Lower leg skin (tissue), 4 donors: ENCODE data around the gene SRPK1. TPM values are rescaled to one million over a fixed set of nuclear protein-coding genes. Genes with fewer than 3 reads are reported as not detected.
A peak's percentile ranks its signal among the peaks of the same experiment; 100 is the strongest.

ENCODE experiments used
- DNase-seq, 2 donors: peaks; one replicate each; pipeline ENCODE4 v3.0.0-alpha.2; 2019; ENCODE audit warnings: low spot score in 2 of 2
- H3K4me3 ChIP-seq: fragments of 200-600 bp; sonication (generic); 2 replicates; pipeline ENCODE4 v1.5.1; 2017; ENCODE audit warnings: mild to moderate bottlenecking, low read depth; ENCODE audit not compliant: poor library complexity, severe bottlenecking
- POLR2A ChIP-seq, 2 donors: fragments of 450-650 bp; IDR thresholded peaks; one replicate each; pipeline ENCODE4 v1.6.1; 2016 to 2017; ENCODE audit warnings: antibody characterized with exemption in 2 of 2, mild to moderate bottlenecking in 1 of 2, moderate library complexity in 1 of 2
- WGBS, 2 donors: methylation state at CpG; one replicate each; pipeline ENCODE4 v1.1.5; 2018; 5-methylcytosine and 5-hydroxymethylcytosine counted together
- intact Hi-C: fragments of 100-400 bp; cut with DNase I; formaldehyde crosslinking; loops from one replicate; pipeline ENCODE4 v1.15.0; 2023; ENCODE audit warnings: low total_unique reads
- total RNA-seq, 4 donors: library from RNA; depleted of rRNA; stranded (reverse); fragments of >200 nt; gene quantifications; one replicate each; pipeline ENCODE4 v1.1.0, GENCODE V29; 2016
- TF ChIP-seq, protein P1 (sequence below), 3 donors: fragments of 450-650 bp; IDR thresholded peaks; one replicate each; pipeline ENCODE4 v1.5.1; 2016; ENCODE audit warnings: antibody characterized with exemption in 3 of 3, mild to moderate bottlenecking in 3 of 3, moderate library complexity in 2 of 3

Gene SRPK1
- total RNA-seq, 4 donors from 2014 or later, result 98.3 to 145 (median 111) TPM

- TF ChIP-seq, protein P1, sequence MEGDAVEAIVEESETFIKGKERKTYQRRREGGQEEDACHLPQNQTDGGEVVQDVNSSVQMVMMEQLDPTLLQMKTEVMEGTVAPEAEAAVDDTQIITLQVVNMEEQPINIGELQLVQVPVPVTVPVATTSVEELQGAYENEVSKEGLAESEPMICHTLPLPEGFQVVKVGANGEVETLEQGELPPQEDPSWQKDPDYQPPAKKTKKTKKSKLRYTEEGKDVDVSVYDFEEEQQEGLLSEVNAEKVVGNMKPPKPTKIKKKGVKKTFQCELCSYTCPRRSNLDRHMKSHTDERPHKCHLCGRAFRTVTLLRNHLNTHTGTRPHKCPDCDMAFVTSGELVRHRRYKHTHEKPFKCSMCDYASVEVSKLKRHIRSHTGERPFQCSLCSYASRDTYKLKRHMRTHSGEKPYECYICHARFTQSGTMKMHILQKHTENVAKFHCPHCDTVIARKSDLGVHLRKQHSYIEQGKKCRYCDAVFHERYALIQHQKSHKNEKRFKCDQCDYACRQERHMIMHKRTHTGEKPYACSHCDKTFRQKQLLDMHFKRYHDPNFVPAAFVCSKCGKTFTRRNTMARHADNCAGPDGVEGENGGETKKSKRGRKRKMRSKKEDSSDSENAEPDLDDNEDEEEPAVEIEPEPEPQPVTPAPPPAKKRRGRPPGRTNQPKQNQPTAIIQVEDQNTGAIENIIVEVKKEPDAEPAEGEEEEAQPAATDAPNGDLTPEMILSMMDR (IDR thresholded peaks at IDR 0.05), result no peak
- TF ChIP-seq POLR2A (IDR thresholded peaks at IDR 0.05), result no peak
- DNase-seq, result no peak
- no peak overlapping the region for H3K4me3 ChIP-seq
- intact Hi-C loops, result no loop called here
- 81 to 85% methylated on average over 2 of the region's 2 CpGs for WGBS, 2 donors
Observed at GRCh38 chr6:35926509-35927215, 5.8 kb upstream of the SRPK1 start.

GRCh38 chr6:35925961-35926360, 5.1 kb upstream of the SRPK1 start:
- WGBS, 2 donors, result 70 to 73% methylated on average over 3 of the region's 3 CpGs
- TF ChIP-seq POLR2A (IDR thresholded peaks at IDR 0.05), result no peak
- TF ChIP-seq, protein P1 (IDR thresholded peaks at IDR 0.05), result no peak
- intact Hi-C loops, result no loop called here
- DNase-seq, result no peak
- no peak overlapping the region for H3K4me3 ChIP-seq

GRCh38 chr6:35924146-35924545, 3.2 kb upstream of the SRPK1 start:
- WGBS, 2 donors, result 89 to 98% methylated on average over 1 of the region's 1 CpG
- no peak overlapping the region for H3K4me3 ChIP-seq
- intact Hi-C loops, result no loop called here
- TF ChIP-seq POLR2A (IDR thresholded peaks at IDR 0.05), result no peak
- TF ChIP-seq, protein P1 (IDR thresholded peaks at IDR 0.05), result no peak
- no peak for DNase-seq

DNA sequence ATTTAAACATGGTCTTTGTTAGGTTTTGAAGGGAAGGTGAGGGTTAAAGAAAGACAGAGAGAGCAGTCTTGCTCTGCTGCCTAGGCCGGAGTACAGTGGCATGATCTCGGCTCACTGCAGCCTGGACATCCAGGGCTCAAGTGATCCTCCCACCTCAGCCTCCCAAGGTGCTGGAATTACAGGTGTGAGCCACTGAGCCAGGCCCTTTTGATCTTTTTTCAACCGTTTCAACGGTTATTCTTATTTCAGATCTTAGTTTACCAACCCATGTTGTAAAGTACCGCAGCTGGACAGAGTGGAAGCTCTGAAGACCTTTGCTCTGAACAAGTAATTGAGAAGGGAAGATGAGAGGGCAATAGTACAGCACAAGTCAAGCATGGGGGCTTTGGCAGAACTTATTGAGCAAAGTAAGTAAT, 1.2 kb upstream of the SRPK1 start:
- no peak for DNase-seq
- no peak overlapping the region for H3K4me3 ChIP-seq
- TF ChIP-seq POLR2A (IDR thresholded peaks at IDR 0.05), result no peak
- TF ChIP-seq, protein P1 (IDR thresholded peaks at IDR 0.05), result no peak
- intact Hi-C loops, result no loop called here
- 75 to 79% methylated on average over 5 of the region's 5 CpGs for WGBS, 2 donors

- intact Hi-C loops, result no loop called here
- TF ChIP-seq, protein P1 (IDR thresholded peaks at IDR 0.05), result no peak
- no peak for TF ChIP-seq POLR2A (IDR thresholded peaks at IDR 0.05)
- H3K4me3 ChIP-seq, result peak overlapping the region; percentile 56
- WGBS, 2 donors, result 1% methylated on average over 40 to 46 of the region's 50 CpGs
- no peak for DNase-seq
Observed at GRCh38 chr6:35919827-35920751, 809 bp downstream of the SRPK1 start.
